ENCODE results near the gene ERC1. TPM values are rescaled to one million over a fixed set of nuclear protein-coding genes. Genes with fewer than 3 reads are reported as not detected.

The ERC1 gene
- polyA plus RNA-seq, 1 donor from 2014 or later: 7.1 TPM

DNA sequence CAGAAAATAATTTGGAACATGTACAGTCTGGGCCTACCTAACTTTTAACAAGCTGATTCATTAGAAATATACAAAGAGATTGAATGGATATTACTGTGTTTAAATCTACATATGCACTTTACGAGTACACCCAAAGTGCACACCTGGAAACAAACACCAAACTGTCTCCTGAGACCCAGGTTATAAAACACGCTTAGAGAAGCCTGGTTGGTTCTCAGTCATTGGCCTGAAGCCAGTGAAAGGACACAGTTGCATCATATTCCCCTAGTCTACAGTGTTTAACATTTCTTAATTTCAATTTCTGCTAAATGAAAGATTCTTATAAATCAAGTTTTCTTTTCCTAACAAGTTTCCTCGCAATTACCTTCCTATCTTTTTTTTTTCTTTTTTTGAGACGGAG is 393.9 kb downstream of the ERC1 start:
- H3K27ac ChIP-seq (ENCODE audit: low read length): no peak overlapping the region
- H2AFZ ChIP-seq (ENCODE audit: low read depth, low read length): no peak overlapping the region
- no peaks in the 10 kb centered on the region for H3K9me3 ChIP-seq (ENCODE audit: low read length)
- no peaks in the 10 kb centered on the region for H3K9me2 ChIP-seq (ENCODE audit: insufficient read depth, low read length)
- H3K4me2 ChIP-seq (ENCODE audit: low read length): no peak overlapping the region
- no peak overlapping the region for H3K9ac ChIP-seq (ENCODE audit: low read length)
- H3K27me3 ChIP-seq (ENCODE audit: insufficient read depth, low read depth, low read length): no peaks in the 10 kb centered on the region
- no peaks in the 10 kb centered on the region for H4K20me1 ChIP-seq (ENCODE audit: insufficient read depth)
- no peaks in the 10 kb centered on the region for H3K79me2 ChIP-seq (replicated peaks; ENCODE audit: insufficient read depth, low read length)
- no peaks in the 10 kb centered on the region for H3F3A ChIP-seq (ENCODE audit: insufficient read depth, low read length, poor library complexity, severe bottlenecking)
- H3K36me3 ChIP-seq (ENCODE audit: insufficient read depth, low read length): no peaks in the 10 kb centered on the region
- TF ChIP-seq RAD21 (conservative IDR thresholded peaks at IDR 0.05) (no peak), TAF1 (IDR thresholded peaks at IDR 0.05; ENCODE audit: low read depth) (no peak), POLR2AphosphoS5 (IDR thresholded peaks at IDR 0.05) (no peak), REST (IDR thresholded peaks at IDR 0.05; ENCODE audit: borderline replicate concordance) (no peak), MXI1 (conservative IDR thresholded peaks at IDR 0.05; ENCODE audit: poor library complexity, severe bottlenecking) (no peak), EZH2 (IDR thresholded peaks at IDR 0.05; ENCODE audit: borderline replicate concordance, insufficient read depth, low read length, poor library complexity, severe bottlenecking) (no peak), SMC3 (conservative IDR thresholded peaks at IDR 0.05; ENCODE audit: poor library complexity) (no peak), EP300 (conservative IDR thresholded peaks at IDR 0.05; ENCODE audit: poor library complexity, severe bottlenecking) (no peak)
- TF ChIP-seq, protein P1, sequence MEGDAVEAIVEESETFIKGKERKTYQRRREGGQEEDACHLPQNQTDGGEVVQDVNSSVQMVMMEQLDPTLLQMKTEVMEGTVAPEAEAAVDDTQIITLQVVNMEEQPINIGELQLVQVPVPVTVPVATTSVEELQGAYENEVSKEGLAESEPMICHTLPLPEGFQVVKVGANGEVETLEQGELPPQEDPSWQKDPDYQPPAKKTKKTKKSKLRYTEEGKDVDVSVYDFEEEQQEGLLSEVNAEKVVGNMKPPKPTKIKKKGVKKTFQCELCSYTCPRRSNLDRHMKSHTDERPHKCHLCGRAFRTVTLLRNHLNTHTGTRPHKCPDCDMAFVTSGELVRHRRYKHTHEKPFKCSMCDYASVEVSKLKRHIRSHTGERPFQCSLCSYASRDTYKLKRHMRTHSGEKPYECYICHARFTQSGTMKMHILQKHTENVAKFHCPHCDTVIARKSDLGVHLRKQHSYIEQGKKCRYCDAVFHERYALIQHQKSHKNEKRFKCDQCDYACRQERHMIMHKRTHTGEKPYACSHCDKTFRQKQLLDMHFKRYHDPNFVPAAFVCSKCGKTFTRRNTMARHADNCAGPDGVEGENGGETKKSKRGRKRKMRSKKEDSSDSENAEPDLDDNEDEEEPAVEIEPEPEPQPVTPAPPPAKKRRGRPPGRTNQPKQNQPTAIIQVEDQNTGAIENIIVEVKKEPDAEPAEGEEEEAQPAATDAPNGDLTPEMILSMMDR (IDR thresholded peaks at IDR 0.05; ENCODE audit: poor library complexity, severe bottlenecking): no peak
- no peak overlapping the region for H3K4me3 ChIP-seq (ENCODE audit: low read length)

DNA sequence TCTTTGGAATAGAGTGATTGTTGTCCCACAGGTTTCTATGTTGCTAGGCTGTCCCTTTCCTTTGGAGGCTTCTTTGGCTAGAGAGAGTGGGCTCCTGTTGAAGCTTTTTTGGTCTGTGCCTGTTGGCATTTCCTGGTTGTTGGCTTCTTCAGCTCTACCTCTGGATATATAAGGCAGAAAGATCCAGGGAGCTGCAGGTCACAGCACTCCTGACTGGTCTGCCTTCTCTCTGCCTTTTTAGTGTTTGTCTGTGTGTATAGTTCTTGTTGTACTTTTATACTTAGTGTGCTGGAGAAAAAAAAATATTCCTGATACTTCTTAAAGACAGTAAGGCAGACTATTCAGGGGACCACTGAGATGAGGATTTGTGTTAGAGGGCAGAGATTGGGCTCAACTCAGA is 400.7 kb downstream of the ERC1 start:
- Histone ChIP-seq H3K36me3 (ENCODE audit: insufficient read depth, low read length) (peaks cover 3% of the 10 kb centered on the region), H3K9ac (ENCODE audit: low read length) (no peak overlapping the region), H4K20me1 (ENCODE audit: insufficient read depth) (no peaks in the 10 kb centered on the region), H3F3A (ENCODE audit: insufficient read depth, low read length, poor library complexity, severe bottlenecking) (no peaks in the 10 kb centered on the region), H3K27ac (ENCODE audit: low read length) (no peak overlapping the region), H3K4me3 (ENCODE audit: low read length) (no peak overlapping the region), H3K4me2 (ENCODE audit: low read length) (no peak overlapping the region), H2AFZ (ENCODE audit: low read depth, low read length) (no peak overlapping the region), H3K79me2 (replicated peaks; ENCODE audit: insufficient read depth, low read length) (no peaks in the 10 kb centered on the region), H3K9me2 (ENCODE audit: insufficient read depth, low read length) (no peaks in the 10 kb centered on the region), H3K9me3 (ENCODE audit: low read length) (peaks cover 14% of the 10 kb centered on the region), H3K27me3 (ENCODE audit: insufficient read depth, low read depth, low read length) (no peaks in the 10 kb centered on the region)
- TF ChIP-seq SMC3 (conservative IDR thresholded peaks at IDR 0.05; ENCODE audit: poor library complexity) (no peak), EZH2 (IDR thresholded peaks at IDR 0.05; ENCODE audit: borderline replicate concordance, insufficient read depth, low read length, poor library complexity, severe bottlenecking) (no peak), TAF1 (IDR thresholded peaks at IDR 0.05; ENCODE audit: low read depth) (no peak), POLR2AphosphoS5 (IDR thresholded peaks at IDR 0.05) (no peak)

All from neural cell (in vitro differentiated cells).